HepG2 (cell line): Measurements from ENCODE around the gene ADAMTSL3. TPM values are rescaled to one million over a fixed set of nuclear protein-coding genes. Genes with fewer than 3 reads are reported as not detected.
"Not testable (repeated sequence)": the region's sequence is repeated elsewhere in the genome, so short reads cannot be mapped to it uniquely, and the experiment has no call there.

Experiments
- ATAC-seq: fragments of 200-7000 bp; cut with Tn5 transposase; 3 replicates; pipeline ENCODE4 v1.9.1; 2020; ENCODE audit warnings: mild to moderate bottlenecking, moderate library complexity
- BruUV-seq: library from RNA; stranded (reverse); fragments of 400-500 nt; replicated peaks from 2 replicates; lab custom pipeline; 2021; lab: Mats Ljungman, UMichigan
- CTCF ChIA-PET: fragments of 300-600 bp; formaldehyde crosslinking; extraction: SDS; loops from one replicate; lab custom pipeline; 2021; ENCODE audit warnings: low total read pairs, inconsistent platforms, low intra/inter-chr PET ratio; lab: Yijun Ruan, JAX
- POLR2A ChIA-PET: fragments of 350-600 bp; sonication (Branson Sonifier 250); formaldehyde crosslinking; loops from one replicate; lab custom pipeline; 2020; ENCODE audit warnings: antibody characterized with exemption, inconsistent platforms; lab: Yijun Ruan, JAX
- DNase-seq: peaks from one replicate; pipeline ENCODE4 v3.0.0-alpha.2; 2015; ENCODE audit warnings: low spot score
- FAIRE-seq: peaks from 3 replicates; lab custom pipeline; 2011; peaks lifted over from hg19 to GRCh38; lab: Jason Lieb, UNC
- H2AFZ ChIP-seq: one replicate; pipeline ENCODE4 v1.6.1; 2011; ENCODE audit warnings: low read length, inconsistent platforms
- H3K27ac ChIP-seq: fragments of 300-600 bp; 3 replicates; pipeline ENCODE4 v1.8.0; 2011; ENCODE audit warnings: mixed run types, mild to moderate bottlenecking, mixed read lengths, low read length, inconsistent platforms; ENCODE audit not compliant: insufficient read depth; ENCODE audit errors: extremely low read length
- H3K27me3 ChIP-seq, 2 experiments: fragments of 200-600 bp in 1 of 2; 2 replicates in 1 of 2; 3 replicates in 1 of 2; pipeline versions ENCODE4 v1.6.0 to v1.8.0; 2011; ENCODE audit warnings: low read length in 2 of 2, mild to moderate bottlenecking in 2 of 2, moderate library complexity in 2 of 2, inconsistent platforms in 1 of 2; ENCODE audit not compliant: insufficient read depth in 2 of 2, control insufficient read depth in 1 of 2
- H3K36me3 ChIP-seq, 2 experiments: fragments of 200-600 bp in 1 of 2; replicated peaks in 1 of 2; 2 replicates in 1 of 2; 3 replicates in 1 of 2; pipeline versions ENCODE4 v1.5.1 to v1.8.0; 2011; ENCODE audit warnings: low read length in 2 of 2, inconsistent platforms in 1 of 2; ENCODE audit not compliant: insufficient read depth in 2 of 2, control insufficient read depth in 1 of 2
- H3K4me1 ChIP-seq: 2 replicates; pipeline ENCODE4 v1.5.1; 2012; ENCODE audit warnings: low read length, inconsistent platforms; ENCODE audit not compliant: insufficient read depth
- H3K4me2 ChIP-seq: 2 replicates; pipeline ENCODE4 v1.6.0; 2011; ENCODE audit warnings: low read depth, low read length, inconsistent platforms
- H3K4me3 ChIP-seq, 3 experiments: fragments of 200-600 bp in 1 of 3; sonication (generic), shearing (Covaris generic) in 1 of 3; replicated peaks in 1 of 3; 2 replicates each; pipeline ENCODE4 v1.5.1; 2011 to 2016; ENCODE audit warnings: low read length in 3 of 3, inconsistent platforms in 2 of 3, low read depth in 2 of 3, mild to moderate bottlenecking in 2 of 3, control low read depth in 1 of 3, mixed read lengths in 1 of 3; ENCODE audit not compliant: insufficient read depth in 1 of 3
- H3K79me2 ChIP-seq: one replicate; pipeline ENCODE4 v1.6.1; 2011; ENCODE audit warnings: low read length, inconsistent platforms; ENCODE audit not compliant: insufficient read depth
- H3K9ac ChIP-seq: 2 replicates; pipeline ENCODE4 v1.6.0; 2011; ENCODE audit warnings: mild to moderate bottlenecking, low read depth, low read length, inconsistent platforms; ENCODE audit not compliant: insufficient read depth
- H3K9me3 ChIP-seq: 2 replicates; pipeline ENCODE4 v1.5.1; 2012; ENCODE audit warnings: mild to moderate bottlenecking, low read length
- H4K20me1 ChIP-seq: 2 replicates; pipeline ENCODE4 v1.6.0; 2011; ENCODE audit warnings: inconsistent platforms, mild to moderate bottlenecking, low read length, moderate library complexity; ENCODE audit not compliant: insufficient read depth
- AHR ChIP-seq: IDR thresholded peaks from 2 replicates; pipeline ENCODE4 v1.6.1; 2018; ENCODE audit warnings: missing genetic modification reagents, missing compliant biosample characterization
- GATAD2A ChIP-seq: IDR thresholded peaks from 2 replicates; pipeline ENCODE4 v1.6.1; 2016
- GLMP ChIP-seq: sonication (generic); formaldehyde crosslinking; IDR thresholded peaks from 2 replicates; pipeline ENCODE4 v1.9.0; 2021; ENCODE audit warnings: missing genetic modification reagents, mild to moderate bottlenecking, borderline replicate concordance
- HMGA1 ChIP-seq: sonication (generic); formaldehyde crosslinking; conservative IDR thresholded peaks from 2 replicates; pipeline ENCODE4 v1.4.0; 2020; ENCODE audit warnings: missing genetic modification reagents
- MED8 ChIP-seq: sonication (generic); formaldehyde crosslinking; IDR thresholded peaks from 2 replicates; pipeline ENCODE4 v1.8.1; 2023; ENCODE audit warnings: mild to moderate bottlenecking, missing genetic modification reagents; ENCODE audit not compliant: insufficient replicate concordance
- MZF1 ChIP-seq: sonication (generic); formaldehyde crosslinking; IDR thresholded peaks from 2 replicates; pipeline ENCODE4 v1.8.1; 2023; ENCODE audit warnings: mild to moderate bottlenecking, missing genetic modification reagents, borderline replicate concordance
- PHF8 ChIP-seq: sonication (generic); formaldehyde crosslinking; IDR thresholded peaks from 2 replicates; pipeline ENCODE4 v1.5.0; 2020; ENCODE audit warnings: missing genetic modification reagents
- RBM39 ChIP-seq: fragments of 200-400 bp; formaldehyde crosslinking; IDR thresholded peaks from one replicate; pipeline ENCODE4 v1.6.1; 2018; ENCODE audit warnings: antibody characterized with exemption, mild to moderate bottlenecking, low read depth, low read length; ENCODE audit not compliant: poor library complexity, severe bottlenecking
- ZMYM3 ChIP-seq: sonication (generic); formaldehyde crosslinking; IDR thresholded peaks from 2 replicates; pipeline ENCODE4 v1.5.1; 2020; ENCODE audit warnings: mild to moderate bottlenecking, missing genetic modification reagents
- ZNF20 ChIP-seq: sonication (generic); formaldehyde crosslinking; IDR thresholded peaks from 2 replicates; pipeline ENCODE4 v1.4.0; 2020; ENCODE audit warnings: mild to moderate bottlenecking, moderate library complexity, missing genetic modification reagents
- ZNF501 ChIP-seq: sonication (generic); formaldehyde crosslinking; IDR thresholded peaks from 2 replicates; pipeline ENCODE4 v1.5.1; 2020; ENCODE audit warnings: mild to moderate bottlenecking, moderate library complexity, missing genetic modification reagents
- ZNF510 ChIP-seq: sonication (generic); formaldehyde crosslinking; IDR thresholded peaks from 2 replicates; pipeline ENCODE4 v1.4.0; 2020; ENCODE audit warnings: low read depth, mild to moderate bottlenecking, missing genetic modification reagents
- ZNF7 ChIP-seq: IDR thresholded peaks from 2 replicates; pipeline ENCODE4 v1.6.1; 2016; ENCODE audit warnings: missing biosample characterization, missing genetic modification reagents
- WGBS: methylation state at CpG from one replicate; pipeline ENCODE4 v1.1.6; 2017; ENCODE audit warnings: low lambda C conversion rate; 5-methylcytosine and 5-hydroxymethylcytosine counted together
- in situ Hi-C: cut with HindIII; loops from 2 replicates; pipeline ENCODE4 v1.10.0; 2017; ENCODE audit warnings: low pct_unique_long_range_greater_than_20kb; ENCODE audit not compliant: extremely low pct_ligation_motif_present
- intact Hi-C: fragments of 100-400 bp; cut with micrococcal nuclease; formaldehyde crosslinking; loops from one replicate; pipeline ENCODE4 v1.10.0; 2022; ENCODE audit not compliant: unreplicated experiment
- polyA plus RNA-seq, 8 experiments: library from polyadenylated mRNA; depleted of rRNA in 3 of 8; stranded (reverse) in 7 of 8; unstranded in 1 of 8; fragments of >200 nt; fragmentation: Illumina TruSeq in 4 of 8; extraction: Trizol in 4 of 8; gene quantifications; 2 replicates each; pipeline versions ENCODE4 v1.2.1 to v1.2.3, GENCODE V29; 2011 to 2016; ENCODE audit warnings: low read depth in 4 of 8, missing spikeins in 1 of 8, mixed read lengths in 1 of 8; ENCODE audit not compliant: insufficient read depth in 1 of 8
- total RNA-seq, 5 experiments: library from RNA; depleted of rRNA; stranded (reverse); fragments of >200 nt; fragmentation: Illumina TruSeq; extraction: Trizol; gene quantifications; 2 replicates each; pipeline ENCODE4 v1.2.3, GENCODE V29; 2016; ENCODE audit warnings: low read depth in 1 of 5
- TF ChIP-seq, protein P1 (sequence below): sonication (generic); formaldehyde crosslinking; IDR thresholded peaks from 2 replicates; pipeline ENCODE4 v1.8.0; 2022; ENCODE audit warnings: low read depth, missing genetic modification reagents
- TF ChIP-seq, protein P2 (sequence below): sonication (generic); formaldehyde crosslinking; IDR thresholded peaks from 2 replicates; pipeline ENCODE4 v1.8.1; 2023; ENCODE audit warnings: missing genetic modification reagents, inconsistent platforms, borderline replicate concordance

Gene ADAMTSL3
- total and polyA plus RNA-seq, 2 of the 13 experiments (the other 11 are each of a cell fraction or from before 2014, with no cell fraction given), result 0.04 to 0.09 TPM

DNA sequence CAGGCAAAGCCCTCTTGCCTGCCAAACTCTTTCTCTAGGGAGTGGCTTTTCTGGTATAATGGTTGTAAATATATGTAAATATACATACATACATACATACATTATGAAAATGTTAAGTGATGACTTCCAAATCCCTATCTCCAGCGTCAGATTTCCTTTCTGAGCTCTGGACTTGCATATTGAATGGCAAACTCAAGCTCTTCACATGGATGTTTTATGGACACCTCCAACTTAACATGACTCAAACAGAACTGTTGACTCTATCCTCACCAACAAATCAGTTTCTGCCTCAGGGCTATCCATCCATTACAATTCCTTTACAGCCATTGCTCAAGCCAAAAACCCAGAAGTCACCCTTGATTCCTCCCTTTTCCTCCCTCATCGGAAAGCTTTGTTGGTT is 45.1 kb downstream of the ADAMTSL3 start (continued):
- no peak for TF ChIP-seq MED8 (CRISPR knock-in tag)

DNA sequence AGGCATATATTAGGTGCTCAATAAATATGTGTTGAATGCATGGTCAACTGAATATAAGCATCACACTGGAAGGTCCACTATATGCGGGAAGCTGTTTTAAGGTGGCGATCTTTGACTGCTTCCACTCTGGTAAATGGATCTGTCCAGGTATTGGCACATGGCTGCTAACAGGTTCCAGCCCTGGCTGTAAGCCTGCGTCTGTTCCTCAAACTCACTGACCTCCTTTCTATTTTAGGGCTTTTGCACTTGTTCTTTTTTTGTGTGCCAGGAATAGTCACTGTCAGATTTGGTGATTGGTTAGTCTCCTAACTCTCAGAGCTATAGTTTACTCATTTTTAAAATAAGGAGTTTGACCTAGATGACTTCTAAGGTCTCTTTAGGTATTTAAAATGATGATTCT is 46.2 kb downstream of the ADAMTSL3 start:
- Histone ChIP-seq H3K4me2 (no peak overlapping the region), H3K4me1 (no peaks in the 10 kb centered on the region), H3K27me3 (no peaks in the 10 kb centered on the region), H2AFZ (no peak overlapping the region), H3K79me2 (no peaks in the 10 kb centered on the region), H3K27ac (no peak overlapping the region), H3K4me3 (no peak overlapping the region), H3K9me3 (no peaks in the 10 kb centered on the region), H3K36me3 (no peaks in the 10 kb centered on the region), H3K9ac (no peak overlapping the region), H4K20me1 (no peaks in the 10 kb centered on the region)
- ChIA-PET CTCF (no interaction called here), POLR2A (no interaction called here)
- ATAC-seq (no peak), FAIRE-seq (no peak), DNase-seq (no peak)
- TF ChIP-seq ZNF510 (no peak), AHR (CRISPR knock-in tag) (no peak), ZNF20 (CRISPR knock-in tag) (no peak), ZNF7 (CRISPR knock-in tag) (no peak), RBM39 (no peak), MZF1 (CRISPR knock-in tag) (no peak), GATAD2A (CRISPR knock-in tag) (no peak), ZMYM3 (CRISPR knock-in tag) (no peak), PHF8 (CRISPR knock-in tag) (no peak), GLMP (no peak), HMGA1 (CRISPR knock-in tag) (no peak), ZNF501 (CRISPR knock-in tag) (no peak)
- TF ChIP-seq, protein P1, sequence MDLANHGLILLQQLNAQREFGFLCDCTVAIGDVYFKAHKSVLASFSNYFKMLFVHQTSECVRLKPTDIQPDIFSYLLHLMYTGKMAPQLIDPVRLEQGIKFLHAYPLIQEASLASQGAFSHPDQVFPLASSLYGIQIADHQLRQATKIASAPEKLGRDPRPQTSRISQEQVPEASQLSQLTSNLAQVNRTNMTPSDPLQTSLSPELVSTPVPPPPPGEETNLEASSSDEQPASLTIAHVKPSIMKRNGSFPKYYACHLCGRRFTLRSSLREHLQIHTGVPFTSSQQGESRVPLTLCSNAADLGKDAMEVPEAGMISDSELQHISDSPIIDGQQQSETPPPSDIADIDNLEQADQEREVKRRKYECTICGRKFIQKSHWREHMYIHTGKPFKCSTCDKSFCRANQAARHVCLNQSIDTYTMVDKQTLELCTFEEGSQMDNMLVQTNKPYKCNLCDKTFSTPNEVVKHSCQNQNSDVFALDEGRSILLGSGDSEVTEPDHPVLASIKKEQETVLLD, result no peak
- TF ChIP-seq, protein P2, sequence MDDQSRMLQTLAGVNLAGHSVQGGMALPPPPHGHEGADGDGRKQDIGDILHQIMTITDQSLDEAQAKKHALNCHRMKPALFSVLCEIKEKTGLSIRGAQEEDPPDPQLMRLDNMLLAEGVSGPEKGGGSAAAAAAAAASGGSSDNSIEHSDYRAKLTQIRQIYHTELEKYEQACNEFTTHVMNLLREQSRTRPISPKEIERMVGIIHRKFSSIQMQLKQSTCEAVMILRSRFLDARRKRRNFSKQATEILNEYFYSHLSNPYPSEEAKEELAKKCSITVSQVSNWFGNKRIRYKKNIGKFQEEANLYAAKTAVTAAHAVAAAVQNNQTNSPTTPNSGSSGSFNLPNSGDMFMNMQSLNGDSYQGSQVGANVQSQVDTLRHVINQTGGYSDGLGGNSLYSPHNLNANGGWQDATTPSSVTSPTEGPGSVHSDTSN (CRISPR knock-in tag), result no peak
- intact Hi-C loops, result no loop called here
- no TSS peak for BruUV-seq
- in situ Hi-C loops, result no loop called here
- 30% methylated on average over 3 of the region's 3 CpGs for WGBS

GRCh38 chr15:83702314-83702713 is 48.4 kb downstream of the ADAMTSL3 start:
- in situ Hi-C loops, POLR2A ChIA-PET, intact Hi-C loops, H3K9ac ChIP-seq, H2AFZ ChIP-seq, FAIRE-seq, ATAC-seq, BruUV-seq, H3K27me3 ChIP-seq, H3K9me3 ChIP-seq, CTCF ChIA-PET, H3K79me2 ChIP-seq, H3K4me1 ChIP-seq, H3K4me2 ChIP-seq, DNase-seq, H4K20me1 ChIP-seq, H3K27ac ChIP-seq, H3K4me3 ChIP-seq, H3K36me3 ChIP-seq: not testable (repeated sequence)
- 0% methylated on average over 1 of the region's 2 CpGs for WGBS
